Loucy (cell line): ENCODE measurements around the gene ATP6V0D1.

ENCODE experiments used
- EZH2phosphoT487 ChIP-seq: fragments of 200-600 bp; IDR thresholded peaks from 2 replicates; pipeline ENCODE4 v1.6.1; 2018; ENCODE audit warnings: antibody characterized with exemption, mild to moderate bottlenecking, moderate library complexity, borderline replicate concordance
- TF ChIP-seq, protein P1 (sequence below): fragments of 200-600 bp; sonication (generic); conservative IDR thresholded peaks from 2 replicates; pipeline ENCODE4 v1.5.1; 2014; ENCODE audit warnings: mild to moderate bottlenecking, antibody characterized with exemption, low read length

- TF ChIP-seq, protein P1, sequence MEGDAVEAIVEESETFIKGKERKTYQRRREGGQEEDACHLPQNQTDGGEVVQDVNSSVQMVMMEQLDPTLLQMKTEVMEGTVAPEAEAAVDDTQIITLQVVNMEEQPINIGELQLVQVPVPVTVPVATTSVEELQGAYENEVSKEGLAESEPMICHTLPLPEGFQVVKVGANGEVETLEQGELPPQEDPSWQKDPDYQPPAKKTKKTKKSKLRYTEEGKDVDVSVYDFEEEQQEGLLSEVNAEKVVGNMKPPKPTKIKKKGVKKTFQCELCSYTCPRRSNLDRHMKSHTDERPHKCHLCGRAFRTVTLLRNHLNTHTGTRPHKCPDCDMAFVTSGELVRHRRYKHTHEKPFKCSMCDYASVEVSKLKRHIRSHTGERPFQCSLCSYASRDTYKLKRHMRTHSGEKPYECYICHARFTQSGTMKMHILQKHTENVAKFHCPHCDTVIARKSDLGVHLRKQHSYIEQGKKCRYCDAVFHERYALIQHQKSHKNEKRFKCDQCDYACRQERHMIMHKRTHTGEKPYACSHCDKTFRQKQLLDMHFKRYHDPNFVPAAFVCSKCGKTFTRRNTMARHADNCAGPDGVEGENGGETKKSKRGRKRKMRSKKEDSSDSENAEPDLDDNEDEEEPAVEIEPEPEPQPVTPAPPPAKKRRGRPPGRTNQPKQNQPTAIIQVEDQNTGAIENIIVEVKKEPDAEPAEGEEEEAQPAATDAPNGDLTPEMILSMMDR, result no peak
- no peak for TF ChIP-seq EZH2phosphoT487
These were observed 85.9 kb downstream of the ATP6V0D1 start for GRCh38 chr16:67395105-67395457.
